ENCODE measurements around the gene TMEM52B. TPM values are rescaled to one million over a fixed set of nuclear protein-coding genes. Genes with fewer than 3 reads are reported as not detected.

The TMEM52B gene
- total RNA-seq (2022) (41.8 and 46.0 TPM in 2 replicates), Bru-seq, nascent RNA (percentile 71 among the genes with signal in this experiment), BruChase-seq, experiment 1, labeled RNA remaining after a 2-hour chase (percentile 73 among the genes with signal in this experiment), BruChase-seq, experiment 2, labeled RNA remaining after a 6-hour chase (percentile 83 among the genes with signal in this experiment)
- long read RNA-seq, transcript TMEM52B-203 (6 exons, 2,601 nt): major isoform, 5 of 66 reads
- long read RNA-seq, partial matches to known transcripts: 42 of 66 reads
- long read RNA-seq, other reads (novel, unspliced or antisense): 12 of 66 reads

- Histone ChIP-seq H3K36me3 (ENCODE audit: control insufficient read depth, insufficient read depth, low read length) (no peaks in the 10 kb centered on the region), H3K9me3 (no peaks in the 10 kb centered on the region), H3K4me3 (ENCODE audit: low read depth, low read length) (no peak within 1 kb of the TSS), H3K27me3 (replicated peaks; ENCODE audit: control insufficient read depth, insufficient read depth, low read length) (no peaks in the 10 kb centered on the region), H3K4me1 (peaks cover 82% of the 10 kb centered on the region)
- ChIA-PET CTCF (interaction anchor here (1.3 kb wide), 1 partner anchor 11 kb away, joined by 3 read pairs; no protein-coding TSS in a partner anchor), POLR2A (no interaction called here)
- peak within 1 kb of the TSS; percentile 29 for H3K27ac Mint-ChIP-seq (ENCODE audit: unreplicated experiment)
- TF ChIP-seq CTCF (IDR thresholded peaks at IDR 0.05; ENCODE audit: insufficient read depth in 1 of 2, low read depth in 1 of 2, low read length in 1 of 2, severe bottlenecking in 1 of 2, unreplicated experiment in 1 of 2): no peak
- intact Hi-C loops (cut with micrococcal nuclease; ENCODE audit: unreplicated experiment): no loop called here
- H3K36me3 Mint-ChIP-seq (ENCODE audit: insufficient read depth, unreplicated experiment): peaks cover 4% of the 10 kb centered on the region
- BruUV-seq (replicated peaks): no TSS peak
- peaks cover 47% of the 10 kb centered on the region for H3K4me1 Mint-ChIP-seq (ENCODE audit: low read depth, unreplicated experiment)
- H3K4me3 Mint-ChIP-seq (ENCODE audit: unreplicated experiment): peak within 1 kb of the TSS; percentile 34
- no peaks in the 10 kb centered on the region for H3K9me3 Mint-ChIP-seq (ENCODE audit: unreplicated experiment)
- DNase-seq: no peak
- H3K27me3 Mint-ChIP-seq (ENCODE audit: insufficient read depth, unreplicated experiment): no peaks in the 10 kb centered on the region
Measured at GRCh38 chr12:10178821-10179220, at the start of gene TMEM52B. TSS of gene TMEM52B (plus strand) at chr12:10179032. CDS start at chr12:10179575, 543 bp downstream.

GRCh38 chr12:10130042-10130441 lies 48.8 kb upstream of the TMEM52B start, which contains the start of gene CLEC7A:
TSS of gene CLEC7A (minus strand) at chr12:10130199. CDS start at chr12:10130082, 117 bp downstream.
- Mint-ChIP-seq H3K4me1 (ENCODE audit: low read depth, unreplicated experiment) (no peaks in the 10 kb centered on the region), H3K9me3 (ENCODE audit: unreplicated experiment) (no peaks in the 10 kb centered on the region), H3K36me3 (ENCODE audit: insufficient read depth, unreplicated experiment) (no peaks in the 10 kb centered on the region), H3K27me3 (ENCODE audit: insufficient read depth, unreplicated experiment) (peaks cover 29% of the 10 kb centered on the region), H3K27ac (ENCODE audit: unreplicated experiment) (no peak within 1 kb of the TSS), H3K4me3 (ENCODE audit: unreplicated experiment) (no peak within 1 kb of the TSS)
- CTCF ChIA-PET: no interaction called here
- H3K27me3 ChIP-seq (replicated peaks; ENCODE audit: control insufficient read depth, insufficient read depth, low read length): no peaks in the 10 kb centered on the region; the same call in 1 of the 2 replicates
- no peak for DNase-seq
- no peak for TF ChIP-seq CTCF (IDR thresholded peaks at IDR 0.05; ENCODE audit: insufficient read depth in 1 of 2, low read depth in 1 of 2, low read length in 1 of 2, severe bottlenecking in 1 of 2, unreplicated experiment in 1 of 2)
- no peaks in the 10 kb centered on the region for H3K4me1 ChIP-seq
- no peaks in the 10 kb centered on the region for H3K9me3 ChIP-seq
- H3K36me3 ChIP-seq (ENCODE audit: control insufficient read depth, insufficient read depth, low read length): no peaks in the 10 kb centered on the region
- POLR2A ChIA-PET: no interaction called here
- intact Hi-C loops (cut with micrococcal nuclease; ENCODE audit: unreplicated experiment): no loop called here
- BruUV-seq (replicated peaks): no TSS peak
- H3K4me3 ChIP-seq (ENCODE audit: low read depth, low read length): no peak within 1 kb of the TSS

DNA sequence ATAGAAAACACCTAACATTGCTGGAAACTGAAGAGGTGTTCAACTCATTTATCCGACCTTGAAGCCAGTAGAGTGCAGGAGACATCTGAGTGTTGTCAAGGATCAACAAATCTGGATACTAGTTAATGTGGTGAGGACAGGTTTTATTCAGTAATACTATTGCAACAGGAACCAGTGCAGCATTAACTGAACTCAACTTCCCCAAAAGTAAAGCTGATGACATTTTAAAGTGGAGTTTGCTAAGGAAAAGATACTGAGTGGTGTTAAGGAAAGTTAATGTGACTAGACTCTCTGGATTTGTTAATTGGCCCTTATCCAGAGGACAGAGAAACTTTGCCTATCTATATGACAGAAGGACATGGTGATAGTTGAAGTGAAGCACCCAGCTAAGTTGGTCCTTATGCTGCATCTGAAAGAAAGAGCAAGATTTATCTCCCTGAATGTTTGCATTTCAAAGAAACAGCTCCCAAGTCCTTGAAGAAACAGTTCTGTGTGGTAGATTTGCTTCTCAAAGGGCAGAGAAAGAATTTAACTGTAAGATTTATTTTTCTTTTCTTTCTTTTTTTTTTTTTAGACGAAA lies 47.6 kb upstream of the TMEM52B start:
- no peak overlapping the region for H3K4me3 Mint-ChIP-seq (ENCODE audit: unreplicated experiment)

More for the DNA sequence above, 47.6 kb upstream of the TMEM52B start:
- Histone ChIP-seq H3K9me3 (no peaks in the 10 kb centered on the region), H3K27me3 (replicated peaks; ENCODE audit: control insufficient read depth, insufficient read depth, low read length) (no peaks in the 10 kb centered on the region; the same call in 1 of the 2 replicates), H3K4me3 (ENCODE audit: low read depth, low read length) (no peak overlapping the region), H3K4me1 (no peaks in the 10 kb centered on the region), H3K36me3 (ENCODE audit: control insufficient read depth, insufficient read depth, low read length) (no peaks in the 10 kb centered on the region)
- Mint-ChIP-seq H3K27me3 (ENCODE audit: insufficient read depth, unreplicated experiment) (peaks cover 23% of the 10 kb centered on the region), H3K4me1 (ENCODE audit: low read depth, unreplicated experiment) (no peaks in the 10 kb centered on the region), H3K9me3 (ENCODE audit: unreplicated experiment) (no peaks in the 10 kb centered on the region), H3K27ac (ENCODE audit: unreplicated experiment) (no peak overlapping the region), H3K36me3 (ENCODE audit: insufficient read depth, unreplicated experiment) (no peaks in the 10 kb centered on the region)
- DNase-seq: no peak
- ChIA-PET CTCF (interaction anchor here (0.6 kb wide), 1 partner anchor 383 kb away, joined by 3 read pairs; no protein-coding TSS in a partner anchor), POLR2A (no interaction called here)
- intact Hi-C loops (cut with micrococcal nuclease; ENCODE audit: unreplicated experiment): no loop called here
- no peak for TF ChIP-seq CTCF (IDR thresholded peaks at IDR 0.05; ENCODE audit: insufficient read depth in 1 of 2, low read depth in 1 of 2, low read length in 1 of 2, severe bottlenecking in 1 of 2, unreplicated experiment in 1 of 2)
- no TSS peak for BruUV-seq (replicated peaks)

Data from Caco-2 (cell line).